Measurements from ENCODE around the gene NF1. TPM values are rescaled to one million over a fixed set of nuclear protein-coding genes. Genes with fewer than 3 reads are reported as not detected.

NF1 gene
- total RNA-seq, 1 donor from 2014 or later, result 42.5 TPM

DNA sequence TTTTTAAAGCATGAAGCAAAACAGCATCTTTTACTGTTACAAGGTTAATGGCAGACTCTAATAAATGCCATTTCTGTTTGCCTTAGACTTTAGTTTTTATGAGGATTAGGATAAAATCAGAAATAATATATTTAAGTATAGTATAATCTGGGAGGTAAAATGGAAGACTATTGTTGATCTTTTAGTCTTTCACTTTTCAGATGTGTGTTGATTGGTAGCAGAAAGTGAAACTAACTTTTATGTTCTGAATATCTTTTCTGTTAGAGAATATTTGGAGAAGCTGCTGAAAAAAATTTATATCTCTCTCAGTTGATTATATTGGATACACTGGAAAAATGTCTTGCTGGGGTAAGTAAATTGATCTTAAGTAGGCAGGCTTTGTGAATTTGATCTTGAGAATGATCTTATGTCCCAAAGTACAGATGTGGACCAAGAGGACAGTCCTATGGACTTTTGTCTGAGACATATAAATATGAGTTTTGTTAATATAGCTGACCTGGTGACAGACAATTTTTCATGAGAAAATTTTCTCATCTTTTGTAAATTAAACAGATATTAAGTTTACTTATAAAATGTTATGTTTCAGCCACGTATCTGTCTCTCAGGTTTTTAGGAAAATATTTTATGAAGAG, 64.1 kb downstream of the NF1 start:
- Histone ChIP-seq H3K27me3 (ENCODE audit: low read depth) (no peaks in the 10 kb centered on the region), H3K27ac (replicated peaks) (no peak overlapping the region), H3K36me3 (peaks cover 34% of the 10 kb centered on the region), H3K9me3 (replicated peaks) (no peaks in the 10 kb centered on the region), H3K4me1 (peaks cover 5% of the 10 kb centered on the region), H3K4me3 (no peak overlapping the region)
- TF ChIP-seq, protein P1, sequence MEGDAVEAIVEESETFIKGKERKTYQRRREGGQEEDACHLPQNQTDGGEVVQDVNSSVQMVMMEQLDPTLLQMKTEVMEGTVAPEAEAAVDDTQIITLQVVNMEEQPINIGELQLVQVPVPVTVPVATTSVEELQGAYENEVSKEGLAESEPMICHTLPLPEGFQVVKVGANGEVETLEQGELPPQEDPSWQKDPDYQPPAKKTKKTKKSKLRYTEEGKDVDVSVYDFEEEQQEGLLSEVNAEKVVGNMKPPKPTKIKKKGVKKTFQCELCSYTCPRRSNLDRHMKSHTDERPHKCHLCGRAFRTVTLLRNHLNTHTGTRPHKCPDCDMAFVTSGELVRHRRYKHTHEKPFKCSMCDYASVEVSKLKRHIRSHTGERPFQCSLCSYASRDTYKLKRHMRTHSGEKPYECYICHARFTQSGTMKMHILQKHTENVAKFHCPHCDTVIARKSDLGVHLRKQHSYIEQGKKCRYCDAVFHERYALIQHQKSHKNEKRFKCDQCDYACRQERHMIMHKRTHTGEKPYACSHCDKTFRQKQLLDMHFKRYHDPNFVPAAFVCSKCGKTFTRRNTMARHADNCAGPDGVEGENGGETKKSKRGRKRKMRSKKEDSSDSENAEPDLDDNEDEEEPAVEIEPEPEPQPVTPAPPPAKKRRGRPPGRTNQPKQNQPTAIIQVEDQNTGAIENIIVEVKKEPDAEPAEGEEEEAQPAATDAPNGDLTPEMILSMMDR (IDR thresholded peaks at IDR 0.05; ENCODE audit: borderline replicate concordance), result no peak
- intact Hi-C loops (cut with micrococcal nuclease), result no loop called here
- no peak for DNase-seq

- Histone ChIP-seq H3K27me3 (ENCODE audit: low read depth) (no peaks in the 10 kb centered on the region), H3K4me3 (no peak overlapping the region), H3K9me3 (replicated peaks) (no peaks in the 10 kb centered on the region), H3K4me1 (peaks cover 12% of the 10 kb centered on the region), H3K36me3 (peaks cover 33% of the 10 kb centered on the region), H3K27ac (replicated peaks) (no peak overlapping the region)
- no peak for DNase-seq
- intact Hi-C loops (cut with micrococcal nuclease), result no loop called here
- TF ChIP-seq, protein P1 (IDR thresholded peaks at IDR 0.05; ENCODE audit: borderline replicate concordance), result no peak
These were observed 68.5 kb downstream of the NF1 start for GRCh38 chr17:31163091-31163781.

DNA sequence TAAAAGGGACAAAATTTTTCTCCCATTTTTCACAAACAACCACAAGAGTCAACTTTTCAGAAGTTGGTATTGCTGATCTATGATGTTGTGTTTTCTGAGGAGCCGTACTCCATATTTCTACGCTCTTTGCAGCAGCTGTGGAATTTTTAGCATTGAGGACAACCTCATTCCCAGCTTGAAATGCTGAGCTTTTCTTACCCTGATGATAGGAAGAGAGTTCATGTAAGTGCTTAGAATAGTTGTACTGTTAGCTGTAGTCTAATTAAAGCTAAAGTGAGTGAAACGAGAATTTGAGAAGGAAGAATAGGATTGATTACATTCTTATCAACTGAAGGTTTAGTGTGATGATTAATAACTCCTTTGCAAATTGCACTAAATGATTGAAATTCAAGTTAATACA, 72.3 kb downstream of the NF1 start:
- H3K36me3 ChIP-seq, result peaks cover 37% of the 10 kb centered on the region
- no peaks in the 10 kb centered on the region for H3K9me3 ChIP-seq (replicated peaks)
- TF ChIP-seq, protein P1 (IDR thresholded peaks at IDR 0.05; ENCODE audit: borderline replicate concordance), result no peak
- peak overlapping the region; percentile 69 for H3K27ac ChIP-seq (replicated peaks)
- intact Hi-C loops (cut with micrococcal nuclease), result no loop called here
- H3K4me3 ChIP-seq, result peak overlapping the region; percentile 21
- H3K27me3 ChIP-seq (ENCODE audit: low read depth), result no peaks in the 10 kb centered on the region
- H3K4me1 ChIP-seq, result peaks cover 16% of the 10 kb centered on the region
- DNase-seq, result no peak

DNA sequence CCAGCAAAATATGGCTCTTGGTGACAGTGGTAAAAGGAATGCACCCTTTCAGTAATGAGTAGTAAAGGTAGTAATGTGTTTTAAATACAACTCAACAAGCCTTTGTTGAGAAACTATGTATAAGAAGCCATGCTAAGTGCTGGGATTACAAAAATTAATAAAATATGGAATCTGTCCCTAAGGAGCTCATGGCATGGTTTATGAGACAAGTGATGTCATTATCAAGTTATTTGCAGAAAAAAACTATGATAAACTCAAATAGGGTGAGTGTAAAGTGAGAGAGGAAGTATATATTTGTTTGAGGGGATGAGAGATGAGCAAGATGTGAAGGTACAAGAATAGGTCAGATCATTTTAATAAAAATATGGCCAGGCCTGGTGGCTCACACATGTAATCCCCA, 76.9 kb downstream of the NF1 start:
- no peak overlapping the region for H3K4me3 ChIP-seq
- TF ChIP-seq, protein P1 (IDR thresholded peaks at IDR 0.05; ENCODE audit: borderline replicate concordance), result no peak
- H3K36me3 ChIP-seq, result peaks cover 10% of the 10 kb centered on the region
- intact Hi-C loops (cut with micrococcal nuclease), result no loop called here
- no peak for DNase-seq
- H3K27me3 ChIP-seq (ENCODE audit: low read depth), result no peaks in the 10 kb centered on the region
- H3K4me1 ChIP-seq, result peaks cover 11% of the 10 kb centered on the region
- H3K27ac ChIP-seq (replicated peaks), result no peak overlapping the region
- H3K9me3 ChIP-seq (replicated peaks), result no peaks in the 10 kb centered on the region

DNA sequence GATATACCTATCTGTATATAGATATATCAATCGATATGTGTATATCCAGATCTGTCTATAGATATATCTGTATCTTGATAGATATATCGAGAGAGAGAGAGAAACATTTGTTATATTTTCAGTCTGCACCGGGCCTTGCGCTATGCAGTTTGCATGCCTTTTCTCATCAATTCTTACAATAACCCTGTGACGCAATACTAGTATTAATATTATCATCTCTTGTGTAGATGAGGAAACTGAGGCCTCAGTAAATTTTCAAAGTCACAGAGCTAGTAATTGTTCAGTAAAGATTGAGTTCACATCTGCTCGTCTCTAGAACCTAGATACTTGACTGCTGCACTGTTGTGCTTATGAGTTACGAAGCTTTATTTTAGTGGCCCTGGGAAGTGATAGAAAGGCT, 77.6 kb downstream of the NF1 start:
- Histone ChIP-seq H3K9me3 (replicated peaks) (no peaks in the 10 kb centered on the region), H3K27ac (replicated peaks) (no peak overlapping the region), H3K4me1 (peaks cover 11% of the 10 kb centered on the region), H3K27me3 (ENCODE audit: low read depth) (no peaks in the 10 kb centered on the region), H3K36me3 (peaks cover 17% of the 10 kb centered on the region), H3K4me3 (no peak overlapping the region)
- intact Hi-C loops (cut with micrococcal nuclease), result no loop called here
- no peak for DNase-seq
- TF ChIP-seq, protein P1 (IDR thresholded peaks at IDR 0.05; ENCODE audit: borderline replicate concordance), result no peak

Measured in left ventricle myocardium inferior (tissue), 1 donor.